ENCODE measurements around the gene SELENOO.

Gene SELENOO

GRCh38 chr22:50249341-50250248 is 48.8 kb downstream of the SELENOO start:
- Mint-ChIP-seq H3K27ac (peak overlapping the region; percentile 9), H3K4me3 (peak overlapping the region; percentile 85 to 87), H3K27me3 (no peaks in the 10 kb centered on the region), H3K9me3 (no peaks in the 10 kb centered on the region), H3K36me3 (peaks cover 14% of the 10 kb centered on the region in 2 donors), H3K4me1 (peaks cover 16 to 49% of the 10 kb centered on the region in 2 donors)
- DNase-seq (no peak), ATAC-seq (replicated peaks) (no peak)

DNA sequence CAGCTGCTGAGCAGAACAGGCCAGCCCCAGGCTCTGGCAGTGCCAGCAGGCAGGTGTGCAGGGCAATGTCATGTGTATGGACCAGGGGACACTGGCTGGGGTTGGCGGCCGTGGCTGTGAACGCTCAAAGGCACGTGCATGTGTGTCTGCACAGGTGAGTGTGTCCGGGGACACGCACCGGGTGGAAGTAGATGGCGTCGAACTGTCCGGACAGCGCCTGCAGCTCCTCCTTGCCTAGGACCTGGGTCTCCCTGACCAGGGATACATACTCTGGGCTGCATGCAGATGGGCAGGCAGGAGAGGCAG is 49.4 kb downstream of the SELENOO start:
- ATAC-seq (replicated peaks): no peak
- Mint-ChIP-seq H3K9me3 (no peaks in the 10 kb centered on the region), H3K27ac (peak overlapping the region; percentile 9), H3K27me3 (no peaks in the 10 kb centered on the region), H3K36me3 (peaks cover 10% of the 10 kb centered on the region in 2 donors), H3K4me3 (peak overlapping the region; percentile 85 to 87), H3K4me1 (peaks cover 13 to 43% of the 10 kb centered on the region in 2 donors)
- no peak for DNase-seq

GRCh38 chr22:50250555-50251476 is 50.0 kb downstream of the SELENOO start, which contains the start of gene HDAC10:
Gene HDAC10, minus strand, starts transcription at chr22:50251265. Its CDS starts 233 bp downstream, at chr22:50251032.
- ATAC-seq (replicated peaks): peak; percentile 85 to 89
- H3K4me3 Mint-ChIP-seq: peak within 1 kb of the TSS; percentile 85 to 87
- DNase-seq: peak; percentile 75
- peaks cover 10 to 11% of the 10 kb centered on the region in 2 donors for H3K36me3 Mint-ChIP-seq
- H3K27ac Mint-ChIP-seq: peak within 1 kb of the TSS; percentile 59
- H3K4me1 Mint-ChIP-seq: peaks cover 13 to 39% of the 10 kb centered on the region in 2 donors
- H3K27me3 Mint-ChIP-seq: no peaks in the 10 kb centered on the region
- no peaks in the 10 kb centered on the region for H3K9me3 Mint-ChIP-seq

DNA sequence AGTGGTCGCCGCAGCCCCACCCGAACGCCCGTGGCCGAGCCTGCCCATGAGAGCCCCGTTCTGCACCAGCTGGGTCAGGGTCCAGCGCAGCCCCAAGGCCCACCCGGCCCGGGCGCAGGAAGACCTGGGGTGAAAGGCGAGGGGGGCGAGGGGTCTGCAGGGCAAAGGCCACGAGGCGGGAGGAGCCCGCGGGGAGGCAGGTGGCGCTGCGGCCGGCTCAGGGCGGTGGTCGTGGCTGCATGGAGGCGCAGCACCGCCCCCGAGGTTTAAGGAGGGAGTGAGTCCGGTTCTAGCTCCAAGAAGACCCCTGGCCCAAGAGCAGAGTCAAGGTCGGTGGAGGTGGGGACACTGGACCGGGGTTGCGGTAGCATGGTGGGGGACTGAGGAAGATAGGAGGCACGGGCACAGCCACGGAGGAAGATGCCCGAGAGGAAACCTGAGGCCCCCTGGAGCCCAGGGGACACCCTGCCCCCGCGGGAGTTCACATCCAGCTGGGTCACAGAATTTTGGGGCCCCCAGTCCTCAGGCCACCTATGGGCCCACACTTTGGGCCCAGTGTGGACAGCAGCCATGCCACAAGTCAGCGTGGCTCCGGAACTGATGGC is 50.8 kb downstream of the SELENOO start:
- no peak overlapping the region for H3K27ac Mint-ChIP-seq
- no peaks in the 10 kb centered on the region for H3K27me3 Mint-ChIP-seq
- H3K4me3 Mint-ChIP-seq: peak overlapping the region; percentile 46 to 87
- peaks cover 10 to 11% of the 10 kb centered on the region in 2 donors for H3K36me3 Mint-ChIP-seq
- peaks cover 13 to 34% of the 10 kb centered on the region in 2 donors for H3K4me1 Mint-ChIP-seq
- H3K9me3 Mint-ChIP-seq: no peaks in the 10 kb centered on the region
- peak; percentile 3 to 11 for ATAC-seq (replicated peaks)
- no peak for DNase-seq

GRCh38 chr22:50252082-50253045 is 51.6 kb downstream of the SELENOO start:
- Mint-ChIP-seq H3K9me3 (no peaks in the 10 kb centered on the region), H3K27ac (no peak overlapping the region), H3K36me3 (peaks cover 6 to 9% of the 10 kb centered on the region in 2 donors), H3K4me1 (peaks cover 10 to 30% of the 10 kb centered on the region in 2 donors), H3K4me3 (peak overlapping the region; percentile 46 to 87), H3K27me3 (no peaks in the 10 kb centered on the region)
- peak; percentile 76 to 77 for ATAC-seq (replicated peaks)
- peak; percentile 68 for DNase-seq

DNA sequence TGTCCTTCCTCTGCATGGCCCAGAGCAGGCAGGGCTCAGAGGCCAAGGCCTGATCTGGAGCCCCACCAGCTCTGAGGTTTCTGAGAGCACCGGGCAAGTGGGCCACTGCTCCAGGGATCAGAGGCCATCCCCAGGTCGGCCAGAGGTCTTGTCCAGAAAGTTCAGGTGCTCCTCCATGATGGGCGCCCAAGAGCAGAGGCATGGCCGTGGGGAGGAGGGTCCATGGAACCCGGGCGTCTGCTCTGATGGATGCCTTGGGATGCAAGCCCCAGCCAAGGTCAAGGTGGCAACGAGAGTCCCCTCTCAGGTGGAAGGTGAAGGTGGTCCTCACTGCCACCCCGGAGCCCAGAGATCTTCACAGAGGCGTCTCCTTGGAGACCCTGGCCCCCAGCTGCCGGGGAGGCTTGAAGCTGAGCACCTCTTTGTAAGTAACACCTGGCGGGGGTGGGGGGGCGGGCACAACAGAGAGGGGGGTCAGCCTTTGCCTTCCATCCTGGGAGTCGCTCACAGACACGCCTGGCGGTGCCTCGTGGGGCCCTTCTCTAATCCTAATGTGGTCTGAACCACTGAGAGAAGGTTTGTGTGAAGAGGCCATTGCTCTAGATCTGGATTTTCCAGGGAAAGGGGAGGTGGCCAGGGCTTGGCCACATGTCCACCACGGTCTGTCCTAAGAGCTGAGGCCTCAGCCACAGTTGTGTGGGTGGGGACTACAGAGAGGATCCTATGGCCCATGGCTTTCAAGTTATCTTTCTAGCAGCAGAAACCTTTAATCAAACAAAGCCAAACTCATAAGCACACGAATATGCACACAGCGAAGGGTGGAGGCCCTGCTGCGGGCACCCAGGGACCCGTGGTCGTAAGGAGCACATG is 52.5 kb downstream of the SELENOO start:
- ATAC-seq (replicated peaks) (no peak), DNase-seq (no peak)
- H3K27me3 Mint-ChIP-seq: peaks cover 0 to under 1% of the 10 kb centered on the region in 2 donors
- no peak overlapping the region for H3K4me3 Mint-ChIP-seq
- no peaks in the 10 kb centered on the region for H3K9me3 Mint-ChIP-seq
- H3K4me1 Mint-ChIP-seq: peaks cover 4 to 23% of the 10 kb centered on the region in 2 donors
- no peak overlapping the region for H3K27ac Mint-ChIP-seq
- H3K36me3 Mint-ChIP-seq: peaks cover 1 to 3% of the 10 kb centered on the region in 2 donors

DNA sequence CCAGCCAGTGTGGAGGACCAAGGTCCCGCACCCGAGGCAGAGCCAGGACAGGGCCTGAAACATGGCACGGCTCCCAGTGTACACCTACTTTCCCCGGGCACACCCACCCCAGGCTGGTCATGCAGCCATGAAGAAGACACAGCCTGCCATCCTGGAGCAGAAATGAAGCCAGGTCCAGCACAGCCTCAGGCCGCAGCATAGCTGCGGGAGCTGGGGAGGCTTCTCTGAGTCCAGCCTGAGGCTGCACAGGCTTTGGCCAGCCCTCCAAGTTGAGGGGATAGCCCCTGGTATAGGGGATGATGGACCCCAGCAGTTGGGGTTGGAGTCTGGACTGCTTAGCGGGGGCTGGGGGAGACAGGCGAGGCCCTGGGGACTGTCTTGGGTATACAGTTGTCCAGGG is 53.1 kb downstream of the SELENOO start:
- peaks cover 5 to 7% of the 10 kb centered on the region in 2 donors for H3K27me3 Mint-ChIP-seq
- H3K27ac Mint-ChIP-seq: no peak overlapping the region
- no peak for DNase-seq
- no peaks in the 10 kb centered on the region for H3K9me3 Mint-ChIP-seq
- H3K36me3 Mint-ChIP-seq: peaks cover 1 to 3% of the 10 kb centered on the region in 2 donors
- H3K4me3 Mint-ChIP-seq: no peak overlapping the region
- peaks cover 4 to 27% of the 10 kb centered on the region in 2 donors for H3K4me1 Mint-ChIP-seq
- no peak for ATAC-seq (replicated peaks)

GRCh38 chr22:50255099-50255498 is 54.3 kb downstream of the SELENOO start:
- H3K4me1 Mint-ChIP-seq: peaks cover 3 to 22% of the 10 kb centered on the region in 2 donors
- peaks cover 8 to 19% of the 10 kb centered on the region in 2 donors for H3K27me3 Mint-ChIP-seq
- no peak for DNase-seq
- H3K9me3 Mint-ChIP-seq: no peaks in the 10 kb centered on the region
- no peak for ATAC-seq (replicated peaks)
- H3K4me3 Mint-ChIP-seq: no peak overlapping the region
- no peak overlapping the region for H3K27ac Mint-ChIP-seq
- peaks cover 0 to 3% of the 10 kb centered on the region in 2 donors for H3K36me3 Mint-ChIP-seq

- no peak for ATAC-seq (replicated peaks)
These were observed 54.8 kb downstream of the SELENOO start for GRCh38 chr22:50255607-50256006.

DNA sequence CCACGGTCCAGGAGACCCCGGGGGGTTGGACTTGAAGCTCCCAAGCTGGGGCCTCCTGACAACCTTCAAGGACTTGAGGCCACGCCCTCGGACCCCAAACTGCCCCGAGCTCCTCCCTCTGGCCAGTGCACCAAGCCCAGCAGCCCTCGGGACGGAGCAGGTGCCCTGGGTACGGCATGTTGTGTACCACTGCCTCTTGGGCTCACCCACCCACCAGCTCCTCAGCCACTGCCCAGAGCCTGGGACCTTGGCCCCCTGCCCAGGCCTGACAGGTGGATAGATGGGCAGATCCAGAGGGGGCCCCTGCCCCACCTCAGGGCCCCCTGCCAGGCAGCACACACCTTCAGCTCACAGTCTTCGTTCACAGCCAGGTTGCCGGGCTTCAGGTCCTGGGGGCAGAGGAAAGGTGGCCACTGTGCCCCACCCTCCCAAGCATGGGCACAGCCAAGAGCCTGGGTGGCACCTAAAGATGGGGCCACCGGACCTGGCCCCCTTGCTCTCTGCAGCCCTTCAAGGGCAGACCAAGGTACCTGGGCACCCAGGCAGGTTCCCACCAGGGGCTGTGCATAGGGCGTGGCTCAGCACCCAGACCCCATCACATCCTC is 55.5 kb downstream of the SELENOO start:
- Mint-ChIP-seq H3K9me3 (no peaks in the 10 kb centered on the region), H3K27me3 (peaks cover 8 to 20% of the 10 kb centered on the region in 2 donors), H3K27ac (peak overlapping the region; percentile 20), H3K4me3 (no peak overlapping the region), H3K4me1 (peaks cover 0 to 17% of the 10 kb centered on the region in 2 donors), H3K36me3 (peaks cover 0 to 3% of the 10 kb centered on the region in 2 donors)
- ATAC-seq (replicated peaks): no peak
- DNase-seq: no peak

More at GRCh38 chr22:50255607-50256006, 54.8 kb downstream of the SELENOO start:
- H3K27ac Mint-ChIP-seq: no peak overlapping the region
- no peaks in the 10 kb centered on the region for H3K9me3 Mint-ChIP-seq
- H3K4me3 Mint-ChIP-seq: no peak overlapping the region
- H3K36me3 Mint-ChIP-seq: peaks cover 0 to 3% of the 10 kb centered on the region in 2 donors
- DNase-seq: no peak
- H3K27me3 Mint-ChIP-seq: peaks cover 8 to 20% of the 10 kb centered on the region in 2 donors
- peaks cover 0 to 18% of the 10 kb centered on the region in 2 donors for H3K4me1 Mint-ChIP-seq

DNA sequence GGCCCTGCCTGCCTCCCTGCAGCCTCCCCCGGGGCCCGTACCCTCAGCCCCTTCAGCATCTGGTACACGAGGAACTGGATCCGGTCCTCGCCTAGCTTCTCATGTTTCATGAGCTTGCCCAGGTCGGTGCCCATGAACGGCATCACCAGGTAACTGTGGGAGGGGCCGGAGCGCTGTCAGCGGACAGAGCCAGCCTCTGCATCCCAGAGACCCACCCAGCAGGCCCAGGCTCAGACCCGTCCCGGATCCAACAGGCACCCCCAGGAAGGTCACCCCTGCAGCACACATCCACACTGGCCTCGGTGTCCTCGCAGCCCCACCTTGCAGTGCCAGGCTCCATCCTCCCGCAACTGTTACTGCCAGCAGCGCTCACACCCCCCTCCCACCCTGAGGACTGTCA is 56.2 kb downstream of the SELENOO start:
- H3K27me3 Mint-ChIP-seq: peaks cover 10 to 23% of the 10 kb centered on the region in 2 donors
- peaks cover 0 to 3% of the 10 kb centered on the region in 2 donors for H3K36me3 Mint-ChIP-seq
- ATAC-seq (replicated peaks): no peak
- no peaks in the 10 kb centered on the region for H3K9me3 Mint-ChIP-seq
- peaks cover under 1 to 13% of the 10 kb centered on the region in 2 donors for H3K4me1 Mint-ChIP-seq
- no peak for DNase-seq
- H3K27ac Mint-ChIP-seq: no peak overlapping the region
- H3K4me3 Mint-ChIP-seq: no peak overlapping the region

All from stimulated activated naive B cell treated with anti-CD40 and anti-IgM and Interleukin-4, amounts not matched to agents 10 μg/mL and 1 μg/mL and 100 μg/mL, for 72 hours (primary cell).